ENCODE measurements around the gene NOS1AP.

The NOS1AP gene

GRCh38 chr1:162404550-162405160 lies 335.2 kb downstream of the NOS1AP start:
- H3K9me3 ChIP-seq (ENCODE audit: control insufficient read depth, insufficient read depth, low read length): no peaks in the 10 kb centered on the region
- no peaks in the 10 kb centered on the region for H3K4me1 ChIP-seq (ENCODE audit: control insufficient read depth, low read length)
- H3K27ac ChIP-seq (ENCODE audit: low read depth, low read length): no peak overlapping the region
- H3K27me3 ChIP-seq (ENCODE audit: control insufficient read depth, low read length): no peaks in the 10 kb centered on the region
- H3K4me2 ChIP-seq (ENCODE audit: low read length): no peak overlapping the region
- no peak for TF ChIP-seq CTCF (IDR thresholded peaks at IDR 0.05; ENCODE audit: low read depth, low read length, poor library complexity, severe bottlenecking)
- TF ChIP-seq EZH2phosphoT487 (IDR thresholded peaks at IDR 0.05; ENCODE audit: borderline replicate concordance, low read length): no peak
- H3F3A ChIP-seq (ENCODE audit: control insufficient read depth, insufficient read depth): no peaks in the 10 kb centered on the region
- no peaks in the 10 kb centered on the region for H4K20me1 ChIP-seq (ENCODE audit: control insufficient read depth, insufficient read depth, low read depth, low read length)
- H3K9me2 ChIP-seq (replicated peaks; ENCODE audit: control insufficient read depth, low read length): no peaks in the 10 kb centered on the region
- no peak overlapping the region for H3K4me3 ChIP-seq (ENCODE audit: low read length)
- no peaks in the 10 kb centered on the region for H3K79me2 ChIP-seq (ENCODE audit: control insufficient read depth, low read length)
- H3K36me3 ChIP-seq (ENCODE audit: control insufficient read depth, low read length): no peaks in the 10 kb centered on the region

DNA sequence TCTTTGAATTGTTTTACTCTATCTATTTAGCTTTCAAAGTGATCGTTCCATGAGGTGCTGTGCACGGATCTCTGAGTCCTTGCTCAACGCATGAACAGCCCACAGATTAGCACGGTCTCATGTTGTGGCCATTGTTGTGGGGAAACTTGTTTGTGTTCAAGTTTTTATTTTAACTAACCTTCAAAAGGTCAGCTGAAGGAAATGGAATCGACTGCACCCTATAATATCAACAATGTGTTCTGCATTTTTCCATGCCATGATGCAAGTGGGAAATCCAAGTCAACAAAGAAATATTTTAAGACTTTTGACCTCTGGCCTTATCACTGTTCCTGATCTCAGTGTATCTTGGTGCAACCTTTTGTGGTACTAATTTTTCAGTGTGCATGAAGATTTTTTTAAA lies 336.3 kb downstream of the NOS1AP start:
- Histone ChIP-seq H3K4me2 (ENCODE audit: low read length) (no peak overlapping the region), H3K4me1 (ENCODE audit: control insufficient read depth, low read length) (no peaks in the 10 kb centered on the region)
- no peak for TF ChIP-seq CTCF (IDR thresholded peaks at IDR 0.05; ENCODE audit: low read depth, low read length, poor library complexity, severe bottlenecking)

GRCh38 chr1:162406811-162407210 lies 337.3 kb downstream of the NOS1AP start:
- Histone ChIP-seq H3F3A (ENCODE audit: control insufficient read depth, insufficient read depth) (no peaks in the 10 kb centered on the region), H3K36me3 (ENCODE audit: control insufficient read depth, low read length) (no peaks in the 10 kb centered on the region), H3K9me2 (replicated peaks; ENCODE audit: control insufficient read depth, low read length) (no peaks in the 10 kb centered on the region), H3K27me3 (ENCODE audit: control insufficient read depth, low read length) (no peaks in the 10 kb centered on the region), H3K79me2 (ENCODE audit: control insufficient read depth, low read length) (no peaks in the 10 kb centered on the region), H3K9me3 (ENCODE audit: control insufficient read depth, insufficient read depth, low read length) (no peaks in the 10 kb centered on the region), H3K4me1 (ENCODE audit: control insufficient read depth, low read length) (no peaks in the 10 kb centered on the region), H3K4me3 (ENCODE audit: low read length) (no peak overlapping the region), H3K4me2 (ENCODE audit: low read length) (no peak overlapping the region), H3K27ac (ENCODE audit: low read depth, low read length) (no peak overlapping the region), H4K20me1 (ENCODE audit: control insufficient read depth, insufficient read depth, low read depth, low read length) (no peaks in the 10 kb centered on the region)
- TF ChIP-seq EZH2phosphoT487 (IDR thresholded peaks at IDR 0.05; ENCODE audit: borderline replicate concordance, low read length): no peak
- TF ChIP-seq CTCF (IDR thresholded peaks at IDR 0.05; ENCODE audit: low read depth, low read length, poor library complexity, severe bottlenecking): no peak

More for the DNA sequence above, 336.3 kb downstream of the NOS1AP start:
- Histone ChIP-seq H3F3A (ENCODE audit: control insufficient read depth, insufficient read depth) (no peaks in the 10 kb centered on the region), H3K27ac (ENCODE audit: low read depth, low read length) (no peak overlapping the region), H3K79me2 (ENCODE audit: control insufficient read depth, low read length) (no peaks in the 10 kb centered on the region), H3K36me3 (ENCODE audit: control insufficient read depth, low read length) (no peaks in the 10 kb centered on the region), H3K4me3 (ENCODE audit: low read length) (no peak overlapping the region), H4K20me1 (ENCODE audit: control insufficient read depth, insufficient read depth, low read depth, low read length) (no peaks in the 10 kb centered on the region), H3K9me3 (ENCODE audit: control insufficient read depth, insufficient read depth, low read length) (no peaks in the 10 kb centered on the region), H3K9me2 (replicated peaks; ENCODE audit: control insufficient read depth, low read length) (no peaks in the 10 kb centered on the region), H3K27me3 (ENCODE audit: control insufficient read depth, low read length) (no peaks in the 10 kb centered on the region)

All from DOHH2 (cell line).